ENCODE data around the gene CACYBP. TPM values are rescaled to one million over a fixed set of nuclear protein-coding genes. Genes with fewer than 3 reads are reported as not detected.

Gene CACYBP
- total RNA-seq, 2 experiments from 2014 or later: 343 to 473 TPM

DNA sequence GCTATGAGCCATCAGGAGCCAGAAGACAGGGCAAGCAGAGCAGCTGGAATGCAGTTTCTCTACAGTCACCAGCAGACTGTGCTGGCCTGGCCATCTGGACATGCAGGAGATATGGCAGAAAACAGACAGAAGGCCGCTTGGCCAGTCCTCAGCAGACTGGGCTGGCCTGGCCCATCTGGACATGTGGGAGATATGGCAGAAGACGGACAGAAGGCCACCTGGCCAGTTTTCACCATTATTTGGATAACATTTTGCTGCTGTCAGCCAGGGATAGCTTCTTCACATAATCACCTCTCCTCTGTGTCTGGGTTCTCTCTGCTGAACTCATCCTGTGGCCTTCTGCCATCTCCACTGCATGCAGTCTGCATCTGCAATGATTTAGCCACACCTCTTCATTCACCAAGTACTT, 25.0 kb upstream of the CACYBP start:
- no peak overlapping the region for H3K27ac ChIP-seq (ENCODE audit: low read depth, low read length, poor library complexity, severe bottlenecking)
- H3K9me3 ChIP-seq (ENCODE audit: low read length): no peaks in the 10 kb centered on the region
- POLR2A ChIA-PET: no interaction called here

GRCh38 chr1:174975764-174976163, 24.0 kb upstream of the CACYBP start:
- CTCF ChIA-PET (ENCODE audit: unreplicated experiment): no interaction called here
- no peaks in the 10 kb centered on the region for H4K20me1 ChIP-seq (ENCODE audit: insufficient read depth, low read length)
- no peaks in the 10 kb centered on the region for H3K79me2 ChIP-seq (ENCODE audit: insufficient read depth, low read depth, low read length)
- peaks cover 91% of the 10 kb centered on the region for H3K36me3 ChIP-seq (ENCODE audit: insufficient read depth, low read length)
- H3K27ac ChIP-seq (ENCODE audit: low read depth, low read length, poor library complexity, severe bottlenecking): no peak overlapping the region
- no peak for TF ChIP-seq EZH2phosphoT487 (IDR thresholded peaks at IDR 0.05; ENCODE audit: borderline replicate concordance, low read depth, low read length)
- no peak for DNase-seq (ENCODE audit: low spot score)
- H3K4me2 ChIP-seq (ENCODE audit: low read length): no peak overlapping the region
- POLR2A ChIA-PET: interaction anchor here (0.7 to 5.1 kb wide), 5 partner anchors 11 to 102 kb away, joined by 3 to 61 read pairs (median 4); no protein-coding TSS in a partner anchor
- no TSS peak for BruUV-seq (replicated peaks)
- H3K4me3 ChIP-seq (ENCODE audit: low read depth, low read length, poor library complexity, severe bottlenecking): no peak overlapping the region
- no peaks in the 10 kb centered on the region for H3K9me3 ChIP-seq (ENCODE audit: low read length)
- no peaks in the 10 kb centered on the region for H3K9me2 ChIP-seq (ENCODE audit: insufficient read depth, low read length)
- intact Hi-C loops (cut with micrococcal nuclease; ENCODE audit: unreplicated experiment): no loop called here
- H3K4me1 ChIP-seq (ENCODE audit: insufficient read depth, low read length, poor library complexity, severe bottlenecking): peaks cover 6% of the 10 kb centered on the region
- H2AFZ ChIP-seq (ENCODE audit: low read length): no peak overlapping the region

More for the DNA sequence above, 25.0 kb upstream of the CACYBP start:
- Histone ChIP-seq H3K9me2 (ENCODE audit: insufficient read depth, low read length) (no peaks in the 10 kb centered on the region), H3K36me3 (ENCODE audit: insufficient read depth, low read length) (peaks cover 90% of the 10 kb centered on the region), H3K79me2 (ENCODE audit: insufficient read depth, low read depth, low read length) (no peaks in the 10 kb centered on the region), H2AFZ (ENCODE audit: low read length) (no peak overlapping the region), H3K4me2 (ENCODE audit: low read length) (no peak overlapping the region), H4K20me1 (ENCODE audit: insufficient read depth, low read length) (no peaks in the 10 kb centered on the region), H3K4me3 (ENCODE audit: low read depth, low read length, poor library complexity, severe bottlenecking) (no peak overlapping the region), H3K4me1 (ENCODE audit: insufficient read depth, low read length, poor library complexity, severe bottlenecking) (peaks cover 7% of the 10 kb centered on the region)
- CTCF ChIA-PET (ENCODE audit: unreplicated experiment): no interaction called here
- BruUV-seq (replicated peaks): no TSS peak
- TF ChIP-seq, protein P1, sequence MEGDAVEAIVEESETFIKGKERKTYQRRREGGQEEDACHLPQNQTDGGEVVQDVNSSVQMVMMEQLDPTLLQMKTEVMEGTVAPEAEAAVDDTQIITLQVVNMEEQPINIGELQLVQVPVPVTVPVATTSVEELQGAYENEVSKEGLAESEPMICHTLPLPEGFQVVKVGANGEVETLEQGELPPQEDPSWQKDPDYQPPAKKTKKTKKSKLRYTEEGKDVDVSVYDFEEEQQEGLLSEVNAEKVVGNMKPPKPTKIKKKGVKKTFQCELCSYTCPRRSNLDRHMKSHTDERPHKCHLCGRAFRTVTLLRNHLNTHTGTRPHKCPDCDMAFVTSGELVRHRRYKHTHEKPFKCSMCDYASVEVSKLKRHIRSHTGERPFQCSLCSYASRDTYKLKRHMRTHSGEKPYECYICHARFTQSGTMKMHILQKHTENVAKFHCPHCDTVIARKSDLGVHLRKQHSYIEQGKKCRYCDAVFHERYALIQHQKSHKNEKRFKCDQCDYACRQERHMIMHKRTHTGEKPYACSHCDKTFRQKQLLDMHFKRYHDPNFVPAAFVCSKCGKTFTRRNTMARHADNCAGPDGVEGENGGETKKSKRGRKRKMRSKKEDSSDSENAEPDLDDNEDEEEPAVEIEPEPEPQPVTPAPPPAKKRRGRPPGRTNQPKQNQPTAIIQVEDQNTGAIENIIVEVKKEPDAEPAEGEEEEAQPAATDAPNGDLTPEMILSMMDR (conservative IDR thresholded peaks at IDR 0.05; ENCODE audit: low read length): no peak
- no peak for TF ChIP-seq EZH2phosphoT487 (IDR thresholded peaks at IDR 0.05; ENCODE audit: borderline replicate concordance, low read depth, low read length)
- intact Hi-C loops (cut with micrococcal nuclease; ENCODE audit: unreplicated experiment): no loop called here
- no peak for DNase-seq (ENCODE audit: low spot score)

DNA sequence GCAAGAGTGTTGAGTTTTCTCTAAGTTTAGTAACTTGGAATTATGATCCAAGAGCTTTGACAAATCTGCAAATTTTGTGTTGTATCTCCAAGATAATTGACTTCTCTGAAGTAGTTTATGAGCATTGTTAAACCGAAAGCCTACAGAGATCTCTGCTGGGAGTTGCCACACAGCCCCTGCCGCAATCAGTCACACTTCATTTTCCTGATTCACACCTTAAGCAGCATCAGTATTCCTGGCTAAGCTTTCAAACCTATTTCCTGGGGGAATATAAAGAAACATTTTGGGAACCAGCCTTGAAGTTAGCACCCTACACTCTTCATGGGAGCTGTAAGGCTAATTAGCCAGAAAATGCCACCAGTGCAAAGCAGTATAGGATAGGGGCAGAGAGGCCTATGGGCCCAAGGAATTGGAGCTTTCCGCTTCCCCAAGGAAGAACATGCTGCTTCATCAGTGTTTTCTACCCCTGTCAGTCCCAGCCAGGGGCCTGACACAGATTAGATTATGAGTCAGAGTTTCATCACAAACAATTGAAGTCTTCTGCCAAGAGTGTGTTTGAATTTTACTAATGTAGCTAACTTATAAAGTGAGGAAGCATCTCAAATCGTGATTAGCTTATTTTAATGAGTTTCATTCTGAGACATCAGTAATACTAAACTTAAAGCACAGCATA, 23.2 kb upstream of the CACYBP start:
- Histone ChIP-seq H4K20me1 (ENCODE audit: insufficient read depth, low read length) (no peaks in the 10 kb centered on the region), H2AFZ (ENCODE audit: low read length) (no peak overlapping the region), H3K9me2 (ENCODE audit: insufficient read depth, low read length) (no peaks in the 10 kb centered on the region), H3K4me2 (ENCODE audit: low read length) (no peak overlapping the region), H3K4me3 (ENCODE audit: low read depth, low read length, poor library complexity, severe bottlenecking) (no peak overlapping the region), H3K4me1 (ENCODE audit: insufficient read depth, low read length, poor library complexity, severe bottlenecking) (peaks cover 2% of the 10 kb centered on the region), H3K79me2 (ENCODE audit: insufficient read depth, low read depth, low read length) (no peaks in the 10 kb centered on the region), H3K9me3 (ENCODE audit: low read length) (no peaks in the 10 kb centered on the region), H3K27ac (ENCODE audit: low read depth, low read length, poor library complexity, severe bottlenecking) (no peak overlapping the region), H3K36me3 (ENCODE audit: insufficient read depth, low read length) (peaks cover 95% of the 10 kb centered on the region)
- CTCF ChIA-PET (ENCODE audit: unreplicated experiment): interaction anchor here (0.5 kb wide), 1 partner anchor 101 kb away, joined by 3 read pairs; no protein-coding TSS in a partner anchor
- BruUV-seq (replicated peaks): no TSS peak
- TF ChIP-seq EZH2phosphoT487 (IDR thresholded peaks at IDR 0.05; ENCODE audit: borderline replicate concordance, low read depth, low read length): no peak
- TF ChIP-seq, protein P1 (conservative IDR thresholded peaks at IDR 0.05; ENCODE audit: low read length): no peak
- intact Hi-C loops (cut with micrococcal nuclease; ENCODE audit: unreplicated experiment): no loop called here
- POLR2A ChIA-PET: interaction anchor here (0.6 to 5.1 kb wide), 8 partner anchors 11 to 701 kb away, joined by 3 to 61 read pairs (median 3); no protein-coding TSS in a partner anchor
- no peak for DNase-seq (ENCODE audit: low spot score)

Measured in OCI-LY7 (cell line).